Measurements from ENCODE around the gene DLK2. TPM values are rescaled to one million over a fixed set of nuclear protein-coding genes. Genes with fewer than 3 reads are reported as not detected.
"Not testable (repeated sequence)": the region's sequence is repeated elsewhere in the genome, so short reads cannot be mapped to it uniquely, and the experiment has no call there.

Gene DLK2
- total RNA-seq, 1 experiment from 2014 or later, result 0.59 TPM

- peaks cover 76% of the 10 kb centered on the region for H3K27me3 Mint-ChIP-seq (ENCODE audit: unreplicated experiment)
- no peak overlapping the region for H3K27ac Mint-ChIP-seq (ENCODE audit: unreplicated experiment)
- no peaks in the 10 kb centered on the region for H3K9me3 Mint-ChIP-seq (ENCODE audit: low read depth, unreplicated experiment)
- TF ChIP-seq CTCF (IDR thresholded peaks at IDR 0.05; ENCODE audit: unreplicated experiment), result no peak
- no peak for DNase-seq
- intact Hi-C loops (cut with micrococcal nuclease; ENCODE audit: unreplicated experiment), result no loop called here
- no peaks in the 10 kb centered on the region for H3K36me3 Mint-ChIP-seq (ENCODE audit: insufficient read depth, unreplicated experiment)
- BruUV-seq (replicated peaks), result no TSS peak
- CTCF ChIA-PET, result interaction anchor here (0.6 to 0.7 kb wide), 4 partner anchors 27 to 711 kb away, joined by 3 to 7 read pairs (median 4); partner anchors contain the start of gene TMEM63B
- H3K4me3 Mint-ChIP-seq (ENCODE audit: low read depth, unreplicated experiment), result no peak overlapping the region
- H3K4me1 Mint-ChIP-seq (ENCODE audit: low read depth, unreplicated experiment), result no peaks in the 10 kb centered on the region
These were observed 38.4 kb downstream of the DLK2 start for GRCh38 chr6:43416935-43417334.

- H3K4me3 Mint-ChIP-seq (ENCODE audit: low read depth, unreplicated experiment); H3K4me1 Mint-ChIP-seq (ENCODE audit: low read depth, unreplicated experiment); H3K27ac Mint-ChIP-seq (ENCODE audit: unreplicated experiment); intact Hi-C loops (cut with micrococcal nuclease; ENCODE audit: unreplicated experiment); H3K36me3 Mint-ChIP-seq (ENCODE audit: insufficient read depth, unreplicated experiment); DNase-seq; BruUV-seq (replicated peaks); H3K9me3 Mint-ChIP-seq (ENCODE audit: low read depth, unreplicated experiment): not testable (repeated sequence)
- CTCF ChIA-PET, result interaction anchor here (0.7 to 1.2 kb wide), 2 partner anchors 11 to 1242 kb away, joined by 3 read pairs; partner anchors contain the start of gene GUCA1A
- peaks cover 68% of the 10 kb centered on the region for H3K27me3 Mint-ChIP-seq (ENCODE audit: unreplicated experiment)
These were observed 40.1 kb downstream of the DLK2 start for GRCh38 chr6:43415275-43415674.

GRCh38 chr6:43413002-43413401 is 42.3 kb downstream of the DLK2 start:
- DNase-seq, result no peak
- CTCF ChIA-PET, result interaction anchor here (0.8 to 1.3 kb wide), 3 partner anchors 9 to 24 kb away, joined by 3 to 5 read pairs (median 4); partner anchors contain the start of gene ABCC10
- intact Hi-C loops (cut with micrococcal nuclease; ENCODE audit: unreplicated experiment), result no loop called here
- H3K27me3 Mint-ChIP-seq (ENCODE audit: unreplicated experiment), result peaks cover 47% of the 10 kb centered on the region
- no peaks in the 10 kb centered on the region for H3K36me3 Mint-ChIP-seq (ENCODE audit: insufficient read depth, unreplicated experiment)
- TF ChIP-seq CTCF (IDR thresholded peaks at IDR 0.05; ENCODE audit: unreplicated experiment), result no peak
- H3K4me3 Mint-ChIP-seq (ENCODE audit: low read depth, unreplicated experiment), result no peak overlapping the region
- H3K9me3 Mint-ChIP-seq (ENCODE audit: low read depth, unreplicated experiment), result no peaks in the 10 kb centered on the region
- no peaks in the 10 kb centered on the region for H3K4me1 Mint-ChIP-seq (ENCODE audit: low read depth, unreplicated experiment)
- BruUV-seq (replicated peaks), result no TSS peak
- no peak overlapping the region for H3K27ac Mint-ChIP-seq (ENCODE audit: unreplicated experiment)

GRCh38 chr6:43412541-43412940 is 42.8 kb downstream of the DLK2 start:
- CTCF ChIA-PET, result interaction anchor here (1.0 to 1.3 kb wide), 2 partner anchors 9 to 15 kb away, joined by 4 to 5 read pairs; partner anchors contain the start of gene ABCC10
- DNase-seq, result no peak
- intact Hi-C loops (cut with micrococcal nuclease; ENCODE audit: unreplicated experiment), result no loop called here
- no peak for TF ChIP-seq CTCF (IDR thresholded peaks at IDR 0.05; ENCODE audit: unreplicated experiment)
- H3K4me1 Mint-ChIP-seq (ENCODE audit: low read depth, unreplicated experiment), result no peaks in the 10 kb centered on the region
- no peaks in the 10 kb centered on the region for H3K9me3 Mint-ChIP-seq (ENCODE audit: low read depth, unreplicated experiment)
- BruUV-seq (replicated peaks), result no TSS peak
- no peaks in the 10 kb centered on the region for H3K36me3 Mint-ChIP-seq (ENCODE audit: insufficient read depth, unreplicated experiment)
- no peak overlapping the region for H3K27ac Mint-ChIP-seq (ENCODE audit: unreplicated experiment)
- H3K4me3 Mint-ChIP-seq (ENCODE audit: low read depth, unreplicated experiment), result no peak overlapping the region
- peaks cover 47% of the 10 kb centered on the region for H3K27me3 Mint-ChIP-seq (ENCODE audit: unreplicated experiment)

GRCh38 chr6:43410776-43411175 is 44.6 kb downstream of the DLK2 start:
- DNase-seq; H3K9me3 Mint-ChIP-seq (ENCODE audit: low read depth, unreplicated experiment); H3K27ac Mint-ChIP-seq (ENCODE audit: unreplicated experiment); intact Hi-C loops (cut with micrococcal nuclease; ENCODE audit: unreplicated experiment); H3K36me3 Mint-ChIP-seq (ENCODE audit: insufficient read depth, unreplicated experiment); BruUV-seq (replicated peaks); H3K4me3 Mint-ChIP-seq (ENCODE audit: low read depth, unreplicated experiment); CTCF ChIA-PET; H3K4me1 Mint-ChIP-seq (ENCODE audit: low read depth, unreplicated experiment): not testable (repeated sequence)
- peaks cover 39% of the 10 kb centered on the region for H3K27me3 Mint-ChIP-seq (ENCODE audit: unreplicated experiment)
